Mesenchymal stem cell (in vitro differentiated cells and primary cell): ENCODE measurements around the gene GNPAT.

Source experiments
- DNase-seq: peaks from one replicate; pipeline ENCODE4 v3.0.0-alpha.2; 2013
- H2AFZ ChIP-seq: one replicate; pipeline ENCODE4 v1.6.1; 2013; ENCODE audit warnings: low read depth, mild to moderate bottlenecking, control low read depth, inconsistent platforms, low read length, moderate library complexity
- H2AK5ac ChIP-seq: 2 replicates; pipeline ENCODE4 v1.6.1; 2013; ENCODE audit warnings: low read length, moderate library complexity, mild to moderate bottlenecking, inconsistent platforms; ENCODE audit not compliant: severe bottlenecking
- H2BK120ac ChIP-seq: one replicate; pipeline ENCODE4 v1.6.1; 2013; ENCODE audit warnings: low read depth, mild to moderate bottlenecking, inconsistent platforms, low read length, moderate library complexity
- H2BK12ac ChIP-seq, 2 experiments: one replicate each; pipeline ENCODE4 v1.6.1; 2013; ENCODE audit warnings: inconsistent platforms in 2 of 2, low read length in 2 of 2, mild to moderate bottlenecking in 2 of 2, moderate library complexity in 2 of 2, control low read depth in 1 of 2
- H2BK15ac ChIP-seq: one replicate; pipeline ENCODE4 v1.6.1; 2013; ENCODE audit warnings: mild to moderate bottlenecking, low read depth, inconsistent platforms; ENCODE audit not compliant: poor library complexity, severe bottlenecking
- H2BK5ac ChIP-seq: 2 replicates; pipeline ENCODE4 v1.6.1; 2013; ENCODE audit warnings: low read depth, mild to moderate bottlenecking, low read length, control low read depth, inconsistent platforms; ENCODE audit not compliant: poor library complexity, severe bottlenecking
- H3K14ac ChIP-seq, 2 experiments: one replicate each; pipeline ENCODE4 v1.6.1; 2013; ENCODE audit warnings: inconsistent platforms in 2 of 2, low read length in 2 of 2, control low read depth in 1 of 2, mild to moderate bottlenecking in 1 of 2, moderate library complexity in 1 of 2
- H3K18ac ChIP-seq, 2 experiments: one replicate each; pipeline ENCODE4 v1.6.1; 2013; ENCODE audit warnings: inconsistent platforms in 2 of 2, low read length in 2 of 2, control low read depth in 1 of 2, low read depth in 1 of 2, mild to moderate bottlenecking in 1 of 2
- H3K23ac ChIP-seq, 2 experiments: one replicate each; pipeline ENCODE4 v1.6.1; 2013; ENCODE audit warnings: inconsistent platforms in 2 of 2, low read length in 2 of 2, mild to moderate bottlenecking in 2 of 2, moderate library complexity in 2 of 2, control low read depth in 1 of 2
- H3K27ac ChIP-seq: 2 replicates; pipeline ENCODE4 v1.5.1; 2013; ENCODE audit warnings: mild to moderate bottlenecking, moderate library complexity, low read length, control low read depth, inconsistent platforms; ENCODE audit not compliant: poor library complexity, severe bottlenecking
- H3K27me3 ChIP-seq, 2 experiments: 2 replicates each; pipeline versions ENCODE4 v1.6.1 to v1.7.0; 2013; ENCODE audit warnings: low read length in 2 of 2, mild to moderate bottlenecking in 2 of 2, moderate library complexity in 2 of 2, control low read depth in 1 of 2, inconsistent platforms in 1 of 2; ENCODE audit not compliant: control insufficient read depth in 1 of 2, insufficient read depth in 1 of 2
- H3K36me3 ChIP-seq, 2 experiments: 2 replicates each; pipeline versions ENCODE4 v1.6.1 to v1.7.0; 2013; ENCODE audit warnings: low read length in 2 of 2, control low read depth in 1 of 2, inconsistent platforms in 1 of 2, low read depth in 1 of 2, mild to moderate bottlenecking in 1 of 2; ENCODE audit not compliant: insufficient read depth in 2 of 2, control insufficient read depth in 1 of 2
- H3K4ac ChIP-seq, 2 experiments: one replicate each; pipeline ENCODE4 v1.6.1; 2013; ENCODE audit warnings: inconsistent platforms in 2 of 2, low read length in 2 of 2, mild to moderate bottlenecking in 2 of 2, moderate library complexity in 2 of 2, control low read depth in 1 of 2, low read depth in 1 of 2
- H3K4me1 ChIP-seq: 2 replicates; pipeline ENCODE4 v1.6.1; 2013; ENCODE audit warnings: low read depth, low read length, control low read depth; ENCODE audit not compliant: control insufficient read depth, insufficient read depth
- H3K4me2 ChIP-seq: 2 replicates; pipeline ENCODE4 v1.6.1; 2013; ENCODE audit warnings: low read length, mild to moderate bottlenecking, inconsistent platforms; ENCODE audit not compliant: poor library complexity, severe bottlenecking
- H3K4me3 ChIP-seq, 2 experiments: 2 replicates each; pipeline versions ENCODE4 v1.5.1 to v1.7.0; 2013; ENCODE audit warnings: low read length in 2 of 2, mild to moderate bottlenecking in 2 of 2, control low read depth in 1 of 2, low read depth in 1 of 2; ENCODE audit not compliant: insufficient read depth in 1 of 2
- H3K79me1 ChIP-seq: replicated peaks from 2 replicates; pipeline ENCODE4 v1.6.1; 2013; ENCODE audit warnings: mild to moderate bottlenecking, control low read depth, low read length, inconsistent platforms; ENCODE audit not compliant: poor library complexity, severe bottlenecking
- H3K9ac ChIP-seq: 2 replicates; pipeline ENCODE4 v1.7.0; 2013; ENCODE audit warnings: mild to moderate bottlenecking, low read length, moderate library complexity
- H3K9me3 ChIP-seq: 2 replicates; pipeline ENCODE4 v1.7.0; 2013; ENCODE audit warnings: mild to moderate bottlenecking, low read length; ENCODE audit not compliant: control insufficient read depth
- H4K8ac ChIP-seq: one replicate; pipeline ENCODE4 v1.6.1; 2013; ENCODE audit warnings: inconsistent platforms, mild to moderate bottlenecking, low read length, moderate library complexity
- H4K91ac ChIP-seq: one replicate; pipeline ENCODE4 v1.6.1; 2013; ENCODE audit warnings: mild to moderate bottlenecking, low read length, inconsistent platforms
- WGBS: methylation state at CpG from one replicate; pipeline ENCODE4 v1.1.7; 2013; ENCODE audit warnings: mixed read lengths; 5-methylcytosine and 5-hydroxymethylcytosine counted together

GNPAT gene

GRCh38 chr1:231266811-231267322 is 25.9 kb downstream of the GNPAT start:
- Histone ChIP-seq H4K8ac (no peak overlapping the region), H2BK12ac (no peak overlapping the region), H3K4ac (no peak overlapping the region), H3K27ac (no peak overlapping the region), H3K4me3 (no peak overlapping the region), H3K23ac (no peak overlapping the region), H3K27me3 (no peaks in the 10 kb centered on the region), H2BK120ac (no peak overlapping the region), H3K4me1 (no peaks in the 10 kb centered on the region), H4K91ac (no peak overlapping the region), H2BK15ac (no peak overlapping the region), H3K14ac (no peak overlapping the region), H3K4me2 (no peak overlapping the region), H2BK5ac (no peak overlapping the region), H3K18ac (no peak overlapping the region), H2AFZ (no peak overlapping the region), H3K9ac (no peak overlapping the region), H2AK5ac (no peak overlapping the region), H3K79me1 (peaks cover 2% of the 10 kb centered on the region), H3K9me3 (peaks cover 30% of the 10 kb centered on the region), H3K36me3 (peaks cover 31 to 90% of the 10 kb centered on the region in 2 experiments)
- WGBS: 56% methylated on average over 1 of the region's 1 CpG
- peak; percentile 19 for DNase-seq

DNA sequence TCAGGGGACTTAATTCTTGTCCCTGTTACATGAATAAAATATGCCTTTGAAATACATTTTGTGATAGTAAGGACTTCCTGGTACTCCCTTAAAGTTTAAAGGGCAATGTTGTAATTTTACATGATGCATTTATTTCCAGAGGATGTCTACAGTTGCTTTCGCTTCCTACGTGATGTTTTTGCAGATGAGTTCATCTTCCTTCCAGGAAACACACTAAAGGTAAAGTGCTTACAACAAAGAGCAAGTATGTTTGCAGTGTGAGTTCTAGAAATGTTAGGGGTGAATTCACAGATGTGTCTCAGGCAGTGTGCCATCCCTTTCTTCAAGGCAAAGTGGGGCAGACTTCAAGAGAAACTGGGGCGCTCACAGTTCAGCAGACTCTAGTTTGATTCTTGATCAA is 31.2 kb downstream of the GNPAT start:
- Histone ChIP-seq H4K91ac (no peak overlapping the region), H2BK15ac (no peak overlapping the region), H2AFZ (no peak overlapping the region), H3K4me1 (peaks cover 6% of the 10 kb centered on the region), H3K23ac (no peak overlapping the region), H2BK5ac (no peak overlapping the region), H3K79me1 (peaks cover 2% of the 10 kb centered on the region), H3K9ac (no peak overlapping the region), H3K4me3 (no peak overlapping the region), H3K27ac (no peak overlapping the region), H3K36me3 (peaks cover 31 to 83% of the 10 kb centered on the region in 2 experiments), H3K27me3 (no peaks in the 10 kb centered on the region), H3K4me2 (no peak overlapping the region), H2BK12ac (no peak overlapping the region), H4K8ac (no peak overlapping the region), H3K9me3 (no peaks in the 10 kb centered on the region), H2BK120ac (no peak overlapping the region), H2AK5ac (no peak overlapping the region), H3K18ac (no peak overlapping the region), H3K14ac (no peak overlapping the region), H3K4ac (no peak overlapping the region)
- WGBS: 94% methylated on average over 2 of the region's 3 CpGs
- no peak for DNase-seq

GRCh38 chr1:231272880-231273279 is 31.9 kb downstream of the GNPAT start:
- H3K36me3 ChIP-seq: peaks cover 28 to 82% of the 10 kb centered on the region in 2 experiments
- no peak overlapping the region for H3K23ac ChIP-seq
- H3K4ac ChIP-seq: no peak overlapping the region
- no peaks in the 10 kb centered on the region for H3K27me3 ChIP-seq
- H3K9ac ChIP-seq: no peak overlapping the region
- H3K18ac ChIP-seq: no peak overlapping the region
- H3K4me1 ChIP-seq: peaks cover 6% of the 10 kb centered on the region
- H2BK120ac ChIP-seq: no peak overlapping the region
- no peak overlapping the region for H4K91ac ChIP-seq
- no peaks in the 10 kb centered on the region for H3K9me3 ChIP-seq
- peak; percentile 76 for DNase-seq
- H2AK5ac ChIP-seq: no peak overlapping the region
- H2BK5ac ChIP-seq: no peak overlapping the region
- H2BK12ac ChIP-seq: no peak overlapping the region
- H3K27ac ChIP-seq: no peak overlapping the region
- no peak overlapping the region for H2AFZ ChIP-seq
- H3K14ac ChIP-seq: no peak overlapping the region
- no peak overlapping the region for H4K8ac ChIP-seq
- H3K79me1 ChIP-seq: no peaks in the 10 kb centered on the region
- no peak overlapping the region for H3K4me2 ChIP-seq
- no peak overlapping the region for H3K4me3 ChIP-seq
- 68% methylated on average over 2 of the region's 2 CpGs for WGBS
- no peak overlapping the region for H2BK15ac ChIP-seq

DNA sequence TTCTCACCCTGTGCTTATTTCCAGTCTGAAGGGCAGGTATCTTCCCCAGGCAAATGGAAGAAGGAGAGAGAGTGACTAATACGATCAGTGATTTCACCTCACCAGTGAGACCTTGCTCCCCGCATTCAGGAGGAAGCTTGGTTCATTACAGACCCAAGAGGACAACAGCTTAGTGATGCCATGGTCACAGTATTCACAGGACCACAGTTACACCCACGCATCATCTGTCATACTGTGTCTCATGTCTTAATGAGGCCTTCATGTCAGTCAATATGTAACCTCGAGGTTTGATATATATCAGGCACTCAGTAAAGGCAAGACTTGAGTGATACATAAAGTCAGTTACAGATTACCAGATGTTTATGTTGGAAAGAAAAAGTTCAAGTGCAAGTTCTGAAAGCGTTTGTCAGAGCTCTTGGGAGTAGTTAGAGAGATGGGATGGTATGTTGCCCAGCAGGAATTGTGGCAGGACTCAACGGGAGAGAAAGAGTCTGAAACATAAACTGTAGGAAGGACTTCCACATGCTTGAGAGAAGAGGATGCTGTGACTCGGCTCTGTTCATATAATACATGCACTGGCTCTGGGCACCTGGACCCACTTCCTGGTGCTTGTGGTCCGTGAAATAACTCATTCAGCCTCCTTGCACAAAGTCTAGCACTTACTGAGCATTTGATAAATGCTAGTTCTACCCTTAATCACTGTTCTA is 33.3 kb downstream of the GNPAT start:
- H3K4me1 ChIP-seq: peaks cover 7% of the 10 kb centered on the region
- peaks cover 25 to 76% of the 10 kb centered on the region in 2 experiments for H3K36me3 ChIP-seq
- H3K23ac ChIP-seq: no peak overlapping the region
- peak overlapping the region; percentile 53 for H3K27ac ChIP-seq
- H3K9ac ChIP-seq: no peak overlapping the region
- no peak overlapping the region for H4K91ac ChIP-seq
- H3K18ac ChIP-seq: no peak overlapping the region
- no peaks in the 10 kb centered on the region for H3K27me3 ChIP-seq
- no peak for DNase-seq
- no peak overlapping the region for H2AK5ac ChIP-seq
- no peak overlapping the region for H3K14ac ChIP-seq
- H2BK15ac ChIP-seq: no peak overlapping the region
- H3K9me3 ChIP-seq: no peaks in the 10 kb centered on the region
- H4K8ac ChIP-seq: no peak overlapping the region
- H3K4me3 ChIP-seq: no peak overlapping the region
- H2BK120ac ChIP-seq: no peak overlapping the region
- H2BK12ac ChIP-seq: no peak overlapping the region
- no peak overlapping the region for H3K4ac ChIP-seq
- no peak overlapping the region for H2BK5ac ChIP-seq
- no peaks in the 10 kb centered on the region for H3K79me1 ChIP-seq
- 80% methylated on average over 8 of the region's 8 CpGs for WGBS
- no peak overlapping the region for H2AFZ ChIP-seq
- no peak overlapping the region for H3K4me2 ChIP-seq
